Suprapubic skin (tissue), 4 donors: ENCODE measurements around the gene CGNL1.

Source experiments
- POLR2A ChIP-seq, 2 donors: fragments of 450-650 bp; IDR thresholded peaks; one replicate each; pipeline ENCODE4 v1.6.1; 2017; ENCODE audit warnings: antibody characterized with exemption in 2 of 2, mild to moderate bottlenecking in 2 of 2, moderate library complexity in 2 of 2
- POLR2AphosphoS5 ChIP-seq, 3 donors: sonication (generic); formaldehyde crosslinking; IDR thresholded peaks; one replicate each; pipeline ENCODE4 v1.6.1; 2017; ENCODE audit warnings: antibody characterized with exemption in 3 of 3

GRCh38 chr15:57495554-57496165 is 119.4 kb downstream of the CGNL1 start:
- TF ChIP-seq POLR2A (IDR thresholded peaks at IDR 0.05): no peak
- no peak for TF ChIP-seq POLR2AphosphoS5 (IDR thresholded peaks at IDR 0.05)
